NCI-H524 (cell line): Measurements from ENCODE around the gene GMEB2.

Experiments used
- DNase-seq, 2 experiments: peaks; one replicate each; lab custom pipeline; 2025; lab: John Stamatoyannopoulos, UW

GMEB2 gene

DNA sequence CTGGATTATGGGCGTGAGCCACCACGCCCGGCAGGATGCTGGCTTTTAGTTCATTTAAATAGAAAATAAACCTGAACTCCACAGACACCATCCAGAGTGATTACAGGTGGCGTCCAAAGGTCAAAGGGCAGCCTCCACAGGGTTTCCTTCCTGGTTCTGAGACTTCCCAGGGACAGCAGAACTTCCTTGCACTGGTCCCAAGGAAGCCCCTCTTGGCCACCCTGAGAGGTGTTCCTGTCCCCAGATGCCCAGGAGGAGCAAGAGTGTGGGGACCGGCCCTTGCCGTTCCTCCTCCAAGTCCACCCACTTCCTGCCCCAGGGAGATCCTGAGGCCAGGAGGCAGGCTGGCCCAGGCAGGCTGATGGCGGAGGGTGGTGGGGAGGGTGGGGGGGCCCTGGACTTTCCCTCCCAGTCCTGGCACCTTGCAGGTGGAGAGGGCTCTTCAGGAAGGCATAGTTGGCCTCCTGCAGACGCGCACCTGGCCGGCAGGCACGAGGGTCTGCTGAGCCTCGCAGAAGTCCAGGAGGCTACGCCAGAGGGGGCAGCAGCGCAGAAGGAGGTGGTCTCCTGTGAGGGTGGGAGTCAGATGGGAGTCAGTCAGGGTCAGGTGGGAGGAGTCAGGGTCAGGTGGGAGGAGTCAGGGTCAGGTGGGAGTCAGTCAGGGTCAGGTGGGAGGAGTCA is 68.0 kb downstream of the GMEB2 start:
- no peak for DNase-seq

DNA sequence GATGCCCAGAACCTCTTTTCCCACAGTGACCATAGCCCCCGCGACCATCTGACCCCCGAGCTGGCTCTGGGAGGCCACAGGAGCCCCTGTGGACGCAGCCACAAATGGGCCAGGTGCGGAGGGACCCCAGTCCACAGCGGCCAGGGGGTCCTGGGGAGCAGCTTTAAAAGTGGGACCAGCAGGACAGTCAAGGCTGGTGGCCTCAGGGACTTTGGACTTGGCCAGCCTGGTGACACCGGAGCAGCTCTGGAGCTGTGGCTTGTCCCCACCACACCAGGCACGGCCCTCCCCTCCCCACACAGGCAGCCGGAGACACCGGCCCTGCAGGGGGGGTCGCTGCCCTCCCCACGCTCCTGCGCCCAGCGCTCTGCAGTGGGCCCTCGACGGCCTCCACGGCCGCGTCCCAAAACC is 69.4 kb downstream of the GMEB2 start:
- DNase-seq = no peak

DNA sequence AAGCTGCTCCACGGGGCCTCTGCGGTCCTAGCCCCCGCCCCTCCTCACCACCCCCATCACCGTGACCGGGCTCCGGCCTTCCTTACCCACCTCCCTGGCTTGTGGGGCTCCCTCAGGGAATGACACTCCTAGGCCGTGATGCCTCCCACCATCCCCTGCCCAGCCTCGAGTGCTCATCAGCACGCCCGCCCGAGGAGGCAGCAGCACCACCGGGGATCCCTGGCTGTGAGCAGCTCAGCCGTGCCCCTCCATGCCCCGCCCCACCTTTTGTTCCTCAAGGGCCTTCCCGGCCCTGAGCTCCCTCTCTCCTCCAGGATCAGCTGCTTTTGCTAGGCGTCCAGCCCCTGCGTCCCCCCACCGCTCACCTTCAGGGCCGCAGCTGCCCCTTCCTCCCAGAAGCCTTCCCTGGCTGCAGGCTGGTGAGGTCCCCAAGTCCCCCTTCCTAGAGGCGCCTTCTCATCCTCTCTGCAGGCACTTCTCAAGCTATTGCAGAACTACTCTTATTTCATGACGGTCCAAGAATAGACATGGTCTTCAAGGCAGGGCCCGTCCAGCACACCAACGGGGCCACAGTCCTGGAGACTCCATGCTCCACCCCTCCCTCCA is 69.9 kb downstream of the GMEB2 start:
- no peak for DNase-seq

DNA sequence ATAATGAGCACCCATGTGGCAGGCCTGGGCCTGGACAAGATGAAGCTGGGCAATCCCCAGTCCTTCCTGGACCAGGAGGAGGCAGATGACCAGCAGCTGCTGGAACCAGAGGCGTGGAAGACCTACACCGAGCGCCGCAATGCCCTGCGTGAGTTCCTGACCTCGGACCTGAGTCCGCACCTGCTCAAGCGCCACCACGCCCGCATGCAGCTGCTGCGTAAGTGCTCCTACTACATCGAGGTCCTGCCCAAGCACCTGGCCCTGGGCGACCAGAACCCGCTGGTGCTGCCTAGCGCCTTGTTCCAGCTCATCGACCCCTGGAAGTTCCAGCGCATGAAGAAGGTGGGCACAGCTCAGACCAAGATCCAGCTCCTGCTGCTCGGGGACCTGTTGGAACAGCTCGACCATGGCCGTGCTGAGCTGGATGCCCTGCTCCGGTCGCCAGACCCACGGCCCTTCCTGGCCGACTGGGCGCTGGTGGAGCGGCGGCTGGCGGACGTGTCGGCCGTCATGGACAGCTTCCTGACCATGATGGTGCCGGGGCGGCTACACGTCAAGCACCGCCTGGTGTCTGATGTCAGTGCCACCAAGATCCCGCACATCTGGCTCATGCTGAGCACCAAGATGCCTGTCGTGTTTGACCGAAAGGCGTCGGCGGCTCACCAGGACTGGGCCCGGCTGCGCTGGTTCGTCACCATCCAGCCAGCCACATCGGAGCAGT is 71.1 kb downstream of the GMEB2 start:
- DNase-seq = no peak

DNA sequence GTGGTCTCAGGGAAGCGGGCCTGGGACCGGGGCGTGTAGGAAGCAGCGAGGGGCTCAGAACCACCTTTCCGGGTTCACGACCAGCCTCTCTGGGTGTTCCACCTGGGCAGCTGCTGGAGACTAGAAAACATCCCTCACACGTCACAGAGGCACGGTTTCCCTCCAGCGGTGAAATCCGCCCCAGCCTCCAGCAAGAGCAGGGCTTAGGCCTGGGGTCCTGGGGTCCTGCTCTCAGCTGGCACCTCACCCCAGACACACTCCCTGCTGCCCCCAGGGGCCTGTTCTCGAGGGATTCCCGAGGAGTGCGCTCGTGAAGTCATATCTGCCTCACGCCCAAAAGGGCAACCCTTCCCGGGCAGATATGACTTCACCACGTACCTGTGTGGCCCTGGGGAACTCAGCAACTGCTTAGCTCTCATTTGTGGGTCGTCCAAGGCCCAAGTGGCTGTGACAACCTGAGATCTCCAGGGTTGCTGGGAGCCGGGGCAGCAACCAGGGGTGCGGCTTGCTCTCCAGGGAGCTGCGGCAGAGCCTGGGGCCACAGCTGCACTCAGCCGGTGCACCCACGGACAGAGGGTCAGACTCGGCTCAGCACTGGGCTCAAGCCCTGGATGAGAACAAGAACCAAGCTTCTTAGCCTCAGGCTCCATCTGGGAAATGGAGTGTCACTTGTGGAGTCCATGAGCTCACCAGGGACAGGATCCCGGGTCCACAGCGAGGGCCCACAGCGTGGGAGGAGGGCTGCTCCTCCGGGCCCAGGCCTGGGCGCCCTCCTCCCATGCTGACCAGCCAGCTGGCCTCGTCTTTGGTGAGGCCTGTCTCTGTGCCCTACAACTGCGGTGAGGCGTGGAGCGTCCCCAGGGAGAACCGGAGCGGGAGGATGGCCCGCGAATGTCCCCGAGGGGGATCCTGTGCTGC is 72.3 kb downstream of the GMEB2 start:
- DNase-seq = no peak

DNA sequence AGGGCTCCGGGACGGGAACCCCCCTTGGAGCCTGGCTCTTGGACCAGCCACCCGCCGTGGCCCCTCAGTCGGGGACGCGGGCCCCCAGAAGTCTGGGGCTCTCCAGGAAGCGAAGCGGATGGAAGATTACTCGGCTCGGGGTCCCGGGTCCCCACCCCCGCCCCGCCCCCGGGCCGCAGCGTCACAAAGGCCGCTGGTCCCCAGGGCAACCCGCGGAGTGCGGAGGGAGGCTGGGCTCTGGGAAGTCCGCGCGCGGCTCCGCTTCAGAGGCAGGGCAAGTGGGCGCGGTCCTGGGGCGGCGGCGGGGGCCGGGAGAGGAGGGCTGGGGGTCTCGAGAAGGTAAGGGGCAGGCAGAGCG is 73.0 kb downstream of the GMEB2 start, which contains the start of gene FNDC11:
Gene FNDC11 (plus strand): TSS at position 227 of the 358 bp plus-strand sequence. CDS start 1,505 bp downstream, outside the sequence.
- DNase-seq = no peak

DNA sequence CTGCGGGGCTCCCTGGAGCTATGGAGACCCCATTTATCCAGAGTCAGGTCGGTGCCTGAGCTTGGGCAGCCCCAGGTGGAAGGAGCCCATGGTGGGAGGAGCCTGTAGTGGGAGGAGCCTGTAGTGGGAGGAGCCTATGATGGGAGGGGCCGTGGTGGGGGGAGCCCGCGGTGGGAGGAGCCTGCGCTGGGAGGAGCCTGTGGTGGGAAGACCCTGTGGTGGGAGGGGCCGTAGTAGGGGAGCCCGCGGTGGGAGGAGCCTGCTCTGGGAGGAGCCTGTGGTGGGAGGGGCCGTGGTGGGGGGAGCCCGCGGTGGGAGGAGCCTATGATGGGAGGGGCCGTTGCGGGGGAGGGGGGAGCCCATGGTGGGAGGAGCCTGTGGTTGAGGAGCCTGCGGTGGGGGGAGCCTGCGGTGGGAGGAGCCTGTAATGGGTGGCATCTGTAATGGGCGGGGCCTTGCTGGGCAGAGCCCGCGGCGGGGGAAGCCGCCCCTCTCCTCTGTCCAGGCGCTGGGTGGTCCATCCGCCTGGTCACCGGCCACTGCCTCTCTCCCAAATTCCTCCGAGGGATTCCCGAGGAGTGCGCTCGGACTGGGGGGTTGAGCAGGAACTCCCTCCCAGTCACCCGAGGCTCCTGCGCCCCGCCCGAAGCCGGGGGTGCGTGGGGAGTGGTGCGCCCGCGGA is 73.5 kb downstream of the GMEB2 start:
- DNase-seq = no peak

DNA sequence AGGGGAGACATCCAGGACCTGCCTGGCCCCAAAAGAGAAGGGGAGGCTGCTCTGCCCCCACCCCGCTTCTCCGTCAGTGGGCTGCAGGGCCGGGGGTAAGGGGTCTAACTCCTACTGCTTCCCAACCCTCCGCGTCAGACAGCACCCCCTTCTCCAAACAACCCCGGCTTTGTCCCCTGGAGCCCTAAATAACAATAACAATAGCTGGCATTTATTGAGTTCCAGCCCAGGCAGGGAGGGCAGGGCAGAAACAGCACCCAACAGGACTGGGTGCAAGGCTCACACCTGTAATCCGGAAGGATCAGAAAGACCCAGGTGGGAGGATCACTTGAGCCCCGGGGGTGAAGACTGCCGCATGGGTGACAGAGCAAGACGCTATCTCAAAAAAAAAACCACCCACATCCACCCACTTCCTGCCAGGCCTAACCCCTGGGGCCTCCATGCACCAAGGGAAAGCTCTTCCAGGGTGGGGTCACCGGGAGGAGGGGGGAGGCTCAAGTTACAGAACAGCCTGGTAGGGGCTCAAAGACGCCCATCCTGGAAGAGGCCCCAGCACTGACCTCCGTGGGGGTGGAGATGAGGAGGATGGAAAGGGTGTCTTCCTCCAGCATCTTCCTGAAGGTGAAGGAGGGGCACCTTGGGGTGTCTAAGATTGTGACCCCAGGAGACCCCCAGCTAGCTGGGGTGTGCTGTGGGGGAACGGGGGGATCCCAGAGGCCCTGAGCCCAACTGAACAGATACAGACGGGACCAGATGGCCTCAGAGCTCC is 74.2 kb downstream of the GMEB2 start:
- no peak for DNase-seq

DNA sequence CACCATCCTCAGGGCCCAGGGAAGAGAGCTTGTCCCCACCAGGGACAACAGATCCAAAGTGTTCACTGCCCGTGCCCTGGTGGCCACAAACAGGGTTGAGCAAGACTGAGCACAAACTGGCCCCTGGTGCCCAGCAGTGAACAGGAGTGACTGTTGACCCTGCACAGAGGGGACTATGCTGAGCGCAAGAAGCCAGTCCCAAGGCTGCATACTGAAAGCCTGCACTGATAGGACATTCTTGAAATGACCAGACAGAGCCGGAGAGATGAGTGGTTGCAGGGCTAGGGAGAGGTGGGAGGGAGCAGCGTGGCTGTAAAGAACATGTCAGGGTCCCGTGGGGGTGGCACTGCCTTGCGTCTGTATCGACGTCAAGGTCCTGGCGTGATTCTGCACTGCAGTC is 75.8 kb downstream of the GMEB2 start:
- no peak for DNase-seq

DNA sequence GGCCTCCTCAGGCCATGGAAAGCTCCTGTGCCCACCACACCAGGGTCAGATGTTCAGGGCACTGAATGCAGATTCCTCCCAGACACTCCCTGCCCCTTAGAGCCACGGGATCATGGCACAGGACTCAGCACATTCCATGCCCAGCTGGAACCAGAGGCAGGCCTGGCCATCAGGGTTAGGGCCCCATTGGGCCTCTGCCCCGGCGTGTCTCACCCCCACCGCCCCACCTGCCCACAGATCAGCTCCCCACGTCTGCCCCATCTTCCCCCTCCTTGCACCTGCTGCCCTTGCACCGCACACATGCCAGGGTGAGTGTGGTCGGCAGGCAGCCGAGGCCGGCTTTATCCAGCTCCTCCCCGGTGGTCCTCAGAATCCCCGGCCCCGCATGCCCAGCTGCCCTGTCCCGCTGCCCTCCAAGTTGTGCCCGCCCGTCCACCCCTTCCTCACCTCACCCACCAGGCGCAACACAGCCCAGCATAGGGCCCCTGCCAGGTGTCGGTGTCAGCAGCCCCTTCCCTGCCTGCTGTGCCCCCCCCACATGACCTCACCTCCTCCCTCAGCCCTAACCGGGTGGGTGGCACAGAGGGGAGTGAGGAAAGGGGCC is 77.1 kb downstream of the GMEB2 start:
- DNase-seq = no peak

DNA sequence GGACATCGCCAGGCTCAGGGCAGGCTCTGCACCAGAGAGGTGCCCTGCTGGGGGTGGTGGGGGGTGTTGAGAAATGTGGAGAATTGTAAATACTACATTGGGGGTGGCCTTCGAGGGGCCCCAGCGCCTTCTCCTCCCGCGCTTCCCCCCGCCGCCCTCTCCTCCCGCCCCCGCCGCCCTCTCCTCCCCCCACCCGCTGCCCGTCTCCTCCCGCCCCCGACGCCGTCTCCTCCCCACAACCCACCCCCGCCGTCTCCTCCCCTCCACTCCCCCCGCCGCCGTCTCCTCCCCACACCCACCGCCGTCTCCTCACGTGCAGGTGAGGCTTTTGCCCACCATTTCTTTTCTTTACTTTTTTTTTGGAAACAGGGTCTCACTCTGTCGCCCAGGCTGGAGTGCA is 77.9 kb downstream of the GMEB2 start:
- DNase-seq = no peak

DNA sequence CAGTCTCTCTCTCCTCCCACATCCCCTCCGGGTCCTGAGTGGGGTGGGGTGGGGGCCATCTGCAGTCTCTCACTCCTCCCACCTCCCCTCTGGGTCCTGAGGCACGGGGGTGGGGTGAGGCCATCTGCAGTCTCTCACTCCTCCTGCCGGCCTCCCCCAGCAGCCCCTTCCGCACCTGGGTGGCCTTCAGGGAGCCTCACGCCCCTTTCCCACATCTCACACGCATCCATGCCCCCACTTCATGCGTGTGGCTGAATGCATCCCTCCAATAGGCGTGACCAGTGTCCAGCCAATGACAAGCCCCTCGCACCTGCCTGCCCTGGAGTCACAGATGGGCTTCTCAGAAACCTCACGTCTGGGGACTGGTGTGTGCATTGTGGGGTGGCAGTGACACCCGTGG is 78.4 kb downstream of the GMEB2 start:
- no peak for DNase-seq

DNA sequence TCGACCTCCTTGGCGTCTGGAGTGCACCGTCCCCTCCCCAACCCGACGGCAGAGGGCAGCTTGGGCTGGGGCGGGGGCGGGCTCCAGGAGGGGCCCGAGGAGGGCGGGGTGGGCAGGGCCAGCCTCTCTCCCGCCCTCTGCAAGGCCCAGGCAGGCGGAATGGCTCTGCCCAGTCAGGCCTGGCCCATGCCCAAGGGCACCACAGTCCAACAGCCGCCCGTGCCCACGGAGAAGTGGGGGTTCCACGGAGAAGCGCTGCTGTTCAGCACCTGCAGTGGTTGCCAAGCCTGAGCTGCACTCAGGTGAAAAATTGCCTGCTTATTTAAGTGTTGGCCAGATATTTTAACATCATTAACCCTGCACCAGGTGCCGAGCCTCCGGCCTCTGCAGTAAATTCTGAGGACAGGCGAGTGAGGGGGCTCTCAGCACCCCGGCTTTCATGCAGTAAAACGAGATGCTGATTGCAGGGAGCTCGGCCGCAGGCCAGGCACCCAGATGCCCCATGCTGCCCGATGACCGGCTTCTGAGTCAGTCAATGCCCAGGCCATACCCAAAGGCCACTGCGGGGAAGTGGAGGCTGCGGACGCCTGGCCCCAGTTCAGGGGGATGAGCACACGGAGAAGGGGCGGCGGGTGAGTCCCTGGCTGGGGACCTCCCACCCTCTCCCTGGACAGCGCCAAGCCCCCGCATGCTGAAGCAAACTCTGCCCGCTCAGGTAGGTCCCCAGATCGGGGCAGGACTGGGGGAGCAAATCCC is 79.0 kb downstream of the GMEB2 start, which contains the start of gene SRMS:
Gene SRMS (minus strand): TSS at position 25 of the 756 bp plus-strand sequence. CDS start 286 bp downstream, outside the sequence.
- no peak for DNase-seq

DNA sequence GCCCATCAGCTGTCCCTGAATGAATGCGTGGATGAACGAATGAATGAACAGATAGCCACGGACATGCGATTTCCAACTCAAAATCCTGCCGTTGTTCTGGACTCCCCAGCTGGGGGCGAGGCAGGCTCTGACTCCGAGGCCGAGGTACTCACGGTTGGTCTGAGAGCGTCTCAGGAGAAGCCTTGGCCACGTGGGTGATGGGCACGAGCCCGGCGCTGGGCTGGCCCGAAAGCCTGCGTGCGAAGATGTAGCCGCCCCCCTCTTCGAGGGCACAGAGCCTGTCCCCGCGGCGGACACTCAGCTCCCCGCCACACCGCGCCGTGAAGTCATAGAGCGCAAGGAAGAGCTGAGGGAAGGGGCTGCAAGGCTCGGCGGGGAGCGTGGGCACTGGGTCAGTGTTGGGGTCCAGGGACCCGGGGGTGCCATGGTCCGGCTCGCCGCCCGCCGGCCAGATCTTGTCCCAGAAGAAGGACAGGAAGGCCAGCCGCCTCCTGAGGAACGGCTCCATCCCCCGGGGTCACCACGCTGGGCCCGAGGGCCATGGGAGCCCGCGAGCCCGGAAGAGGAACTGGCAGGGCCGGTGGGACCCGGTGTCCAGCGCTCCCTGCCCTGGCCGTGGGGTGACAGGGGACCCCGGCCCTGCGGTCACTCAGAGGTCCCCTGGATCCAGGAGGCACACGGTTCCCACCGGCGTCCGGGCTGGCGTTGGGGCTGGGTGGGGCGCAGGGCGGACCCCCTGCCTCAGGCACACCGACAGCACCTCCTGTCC is 79.8 kb downstream of the GMEB2 start:
- DNase-seq = no peak

DNA sequence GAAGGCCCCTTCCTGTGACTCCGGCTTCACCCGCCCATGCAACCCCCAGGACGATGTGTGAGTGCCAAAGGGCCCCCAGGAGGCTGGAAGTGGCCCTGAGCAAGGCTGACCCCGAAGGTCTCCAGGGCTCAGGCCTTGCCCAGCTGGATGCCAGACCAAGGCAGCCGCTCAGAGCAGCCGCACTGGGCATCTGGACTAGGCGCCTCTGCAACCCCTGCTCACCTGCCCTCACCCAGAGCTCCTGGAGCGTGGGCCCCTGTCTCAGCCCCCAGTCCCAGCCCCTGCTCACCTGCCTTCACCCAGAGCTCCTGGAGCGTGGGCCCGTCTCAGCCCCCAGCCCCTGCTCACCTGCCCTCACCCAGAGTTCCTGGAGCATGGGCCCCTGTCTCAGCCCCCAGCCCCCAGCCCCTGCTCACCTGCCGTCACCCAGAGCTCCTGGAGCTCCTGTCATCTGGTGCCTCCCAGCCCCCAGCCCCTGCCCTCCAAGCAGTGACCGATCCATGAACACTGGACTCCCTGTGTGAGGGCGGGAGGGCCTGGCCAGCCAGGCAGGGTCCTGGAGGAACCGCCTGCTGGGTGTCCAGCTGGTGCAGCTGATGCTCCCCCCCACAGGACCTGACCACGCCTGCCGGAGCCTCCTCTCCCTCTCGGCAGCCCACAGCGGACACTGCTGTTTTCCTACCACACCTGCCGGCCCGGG is 80.5 kb downstream of the GMEB2 start:
- no peak for DNase-seq

DNA sequence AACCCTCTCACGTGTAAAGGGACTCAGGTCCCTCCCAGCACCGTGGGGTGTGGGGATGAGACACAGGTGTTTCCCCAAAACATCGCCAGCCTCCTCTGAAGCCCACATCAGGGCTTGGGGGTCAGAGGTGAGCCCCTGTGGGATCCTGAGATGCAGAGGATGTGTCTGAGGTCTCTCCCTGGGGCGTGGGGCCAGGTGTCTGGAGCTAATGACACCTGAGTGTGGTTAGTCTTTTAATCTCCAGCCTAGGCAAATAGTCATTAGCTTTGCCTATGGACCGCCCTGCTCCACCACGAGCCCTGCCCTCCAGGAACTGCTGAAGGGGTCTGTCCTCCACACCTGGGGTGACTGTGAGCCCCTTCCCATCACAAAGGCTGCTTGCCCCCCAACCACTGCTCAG is 81.1 kb downstream of the GMEB2 start:
- no peak for DNase-seq

DNA sequence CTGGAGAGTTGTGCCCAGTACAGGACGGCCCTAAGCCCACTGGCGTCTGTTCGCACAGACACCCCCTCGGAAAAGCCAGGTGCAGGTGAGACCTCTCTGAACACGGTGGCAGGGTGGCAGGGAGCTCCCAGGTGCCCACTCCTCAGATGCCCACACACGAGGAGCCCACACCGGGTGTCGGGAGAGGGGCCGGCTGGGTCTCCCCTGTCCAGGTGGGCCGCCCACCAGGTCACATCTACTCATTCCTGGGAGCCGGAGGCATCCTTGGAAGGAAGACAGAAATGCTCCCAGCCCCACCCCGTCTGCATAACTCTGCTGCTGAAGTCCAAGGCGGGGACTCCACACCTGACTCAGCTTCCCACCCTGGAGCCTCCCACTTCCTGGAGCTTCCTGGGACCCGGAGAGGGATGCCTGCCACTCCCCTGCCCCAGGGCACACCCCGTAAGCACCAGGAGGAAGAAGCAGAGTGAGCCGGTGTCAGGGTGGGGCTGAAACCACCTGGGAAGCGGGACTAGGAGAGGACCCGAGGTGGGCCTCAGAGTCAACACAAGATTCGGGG is 81.9 kb downstream of the GMEB2 start:
- DNase-seq = no peak
